SKM-1 (cell line): Measurements from ENCODE around the gene CD79B.

Experiments
- DNase-seq: peaks from one replicate; lab custom pipeline; 2025; ENCODE audit not compliant: unreplicated experiment; lab: John Stamatoyannopoulos, UW

CD79B gene

GRCh38 chr17:63954402-63955063 lies 22.4 kb upstream of the CD79B start:
- DNase-seq, result no peak

GRCh38 chr17:63950940-63951907 lies 19.1 kb upstream of the CD79B start:
- no peak for DNase-seq

GRCh38 chr17:63949576-63950250 lies 17.6 kb upstream of the CD79B start:
- DNase-seq, result no peak

- DNase-seq, result no peak
These were observed 16.4 kb upstream of the CD79B start for GRCh38 chr17:63948521-63948920.

GRCh38 chr17:63947711-63948330 lies 15.7 kb upstream of the CD79B start:
- no peak for DNase-seq

GRCh38 chr17:63946440-63947363 lies 14.6 kb upstream of the CD79B start:
- peak; percentile 46 for DNase-seq

- no peak for DNase-seq
These were observed 13.8 kb upstream of the CD79B start for GRCh38 chr17:63945784-63946439.

- no peak for DNase-seq
These were observed 12.8 kb upstream of the CD79B start for GRCh38 chr17:63944736-63945499.

- DNase-seq, result no peak
These were observed 11.6 kb upstream of the CD79B start for GRCh38 chr17:63943745-63944144.

GRCh38 chr17:63942309-63942985 lies 10.3 kb upstream of the CD79B start:
- no peak for DNase-seq

- DNase-seq, result no peak
These were observed 9.6 kb upstream of the CD79B start for GRCh38 chr17:63941751-63942150.

GRCh38 chr17:63941162-63941561 lies 9.0 kb upstream of the CD79B start:
- no peak for DNase-seq

- DNase-seq, result no peak
These were observed 8.5 kb upstream of the CD79B start for GRCh38 chr17:63940584-63940983.

- DNase-seq, result no peak
These were observed 7.8 kb upstream of the CD79B start for GRCh38 chr17:63939884-63940283.

GRCh38 chr17:63939401-63939800 lies 7.3 kb upstream of the CD79B start:
- DNase-seq, result no peak

GRCh38 chr17:63937920-63938319 lies 5.8 kb upstream of the CD79B start:
- DNase-seq, result no peak

- DNase-seq, result no peak
These were observed 5.2 kb upstream of the CD79B start for GRCh38 chr17:63937319-63937718.
